CD14-positive monocyte (primary cell): ENCODE results near the gene PAOX. TPM values are rescaled to one million over a fixed set of nuclear protein-coding genes. Genes with fewer than 3 reads are reported as not detected.
A peak's percentile ranks its signal among the peaks of the same experiment; 100 is the strongest.

Experiments
- DNase-seq, 3 donors: peaks; one replicate each; pipeline ENCODE4 v3.0.0-alpha.2; 2011 to 2022
- H2AFZ ChIP-seq: 2 replicates; pipeline ENCODE4 v1.6.0; 2012; ENCODE audit warnings: mild to moderate bottlenecking, low read depth, low read length, inconsistent platforms; ENCODE audit not compliant: insufficient read depth, poor library complexity, severe bottlenecking
- H3K27ac ChIP-seq, 2 donors: 1 replicate in 1 of 2; 2 replicates in 1 of 2; pipeline ENCODE4 v1.5.1; 2012 to 2013; ENCODE audit warnings: low read length in 2 of 2, control low read depth in 1 of 2, inconsistent platforms in 1 of 2, low read depth in 1 of 2, mild to moderate bottlenecking in 1 of 2
- H3K27me3 ChIP-seq, 2 donors: one replicate each; pipeline versions ENCODE4 v1.6.0 to v1.6.1; 2011 to 2013; ENCODE audit warnings: low read length in 2 of 2; ENCODE audit not compliant: control insufficient read depth in 2 of 2, insufficient read depth in 2 of 2
- H3K36me3 ChIP-seq, 2 donors: replicated peaks in 1 of 2; 1 replicate in 1 of 2; 2 replicates in 1 of 2; pipeline versions ENCODE4 v1.5.1 to v1.6.1; 2012 to 2013; ENCODE audit warnings: low read length in 2 of 2, control low read depth in 1 of 2, inconsistent platforms in 1 of 2, mild to moderate bottlenecking in 1 of 2; ENCODE audit not compliant: insufficient read depth in 2 of 2, control insufficient read depth in 1 of 2
- H3K4me1 ChIP-seq, 2 donors: 1 replicate in 1 of 2; 2 replicates in 1 of 2; pipeline versions ENCODE4 v1.5.1 to v1.6.1; 2012 to 2013; ENCODE audit warnings: low read length in 2 of 2, control low read depth in 1 of 2, inconsistent platforms in 1 of 2, mild to moderate bottlenecking in 1 of 2, moderate library complexity in 1 of 2; ENCODE audit not compliant: insufficient read depth in 2 of 2, control insufficient read depth in 1 of 2
- H3K4me2 ChIP-seq: replicated peaks from 2 replicates; pipeline ENCODE3; 2012; ENCODE audit warnings: low read length, moderate library complexity, mild to moderate bottlenecking; ENCODE audit not compliant: poor library complexity, severe bottlenecking; ENCODE audit errors: extremely low read depth
- H3K4me3 ChIP-seq, 3 experiments: fragments of 200-600 bp in 1 of 3; sonication (generic) in 1 of 3; replicated peaks in 1 of 3; 1 replicate in 2 of 3; 2 replicates in 1 of 3; pipeline ENCODE4 v1.5.1; 2011 to 2013; ENCODE audit warnings: low read length in 3 of 3, mild to moderate bottlenecking in 3 of 3, control low read depth in 2 of 3, low read depth in 2 of 3, inconsistent platforms in 1 of 3, moderate library complexity in 1 of 3
- H3K79me2 ChIP-seq: 2 replicates; pipeline ENCODE4 v1.6.0; 2012; ENCODE audit warnings: mild to moderate bottlenecking, control low read depth, inconsistent platforms, low read length, moderate library complexity; ENCODE audit not compliant: insufficient read depth
- H3K9ac ChIP-seq: 2 replicates; pipeline ENCODE4 v1.6.0; 2017; ENCODE audit warnings: low read length, mild to moderate bottlenecking; ENCODE audit not compliant: insufficient read depth, poor library complexity, severe bottlenecking
- H3K9me3 ChIP-seq, 2 donors: replicated peaks in 1 of 2; 1 replicate in 1 of 2; 2 replicates in 1 of 2; pipeline versions ENCODE4 v1.5.1 to v1.6.1; 2012 to 2013; ENCODE audit warnings: low read length in 2 of 2, control low read depth in 1 of 2; ENCODE audit not compliant: control insufficient read depth in 1 of 2, insufficient read depth in 1 of 2
- H4K20me1 ChIP-seq: 2 replicates; pipeline ENCODE4 v1.6.0; 2012; ENCODE audit warnings: mild to moderate bottlenecking, low read length, control low read depth, moderate library complexity; ENCODE audit not compliant: insufficient read depth
- H3K27ac Mint-ChIP-seq, 7 donors: one replicate each; pipeline ENCODE4 v1.8.0; 2020; ENCODE audit warnings: mild to moderate bottlenecking in 7 of 7, mixed read lengths in 7 of 7, moderate library complexity in 6 of 7, inconsistent platforms in 2 of 7
- H3K27me3 Mint-ChIP-seq, 3 donors: one replicate each; pipeline ENCODE4 v1.8.0; 2021 to 2022; ENCODE audit warnings: low read depth in 3 of 3, mild to moderate bottlenecking in 3 of 3, mixed read lengths in 3 of 3, moderate library complexity in 3 of 3, inconsistent platforms in 1 of 3
- H3K36me3 Mint-ChIP-seq, 2 donors: one replicate each; pipeline ENCODE4 v1.8.0; 2020; ENCODE audit warnings: mixed read lengths in 2 of 2, inconsistent platforms in 1 of 2, mild to moderate bottlenecking in 1 of 2
- H3K4me1 Mint-ChIP-seq: one replicate; pipeline ENCODE4 v1.8.0; 2020; ENCODE audit warnings: mild to moderate bottlenecking, mixed read lengths
- H3K4me3 Mint-ChIP-seq, 2 donors: one replicate each; pipeline ENCODE4 v1.8.0; 2020; ENCODE audit warnings: mild to moderate bottlenecking in 2 of 2, mixed read lengths in 2 of 2, moderate library complexity in 1 of 2
- H3K9me3 Mint-ChIP-seq, 7 donors: one replicate each; pipeline ENCODE4 v1.8.0; 2020 to 2022; ENCODE audit warnings: mixed read lengths in 7 of 7, mild to moderate bottlenecking in 6 of 7, moderate library complexity in 6 of 7, inconsistent platforms in 2 of 7
- WGBS: methylation state at CpG from one replicate; pipeline ENCODE4 v1.1.5; 2013; ENCODE audit warnings: missing lambda C conversion rate; ENCODE audit not compliant: insufficient coverage; 5-methylcytosine and 5-hydroxymethylcytosine counted together
- intact Hi-C, 2 donors: fragments of 100-400 bp; cut with micrococcal nuclease; formaldehyde crosslinking; loops; one replicate each; pipeline versions ENCODE4 v1.15.0 to v1.15.1; 2023
- polyA plus RNA-seq, 3 donors: library from polyadenylated mRNA; depleted of rRNA in 1 of 3; unstranded in 2 of 3; stranded (reverse) in 1 of 3; fragments of 300-500 nt in 2 of 3; fragments of >200 nt in 1 of 3; fragmentation: Illumina TruSeq in 2 of 3; gene quantifications; 1 replicate in 2 of 3; 2 replicates in 1 of 3; pipeline ENCODE4 v1.2.3, GENCODE V29; 2012 to 2021
- TF ChIP-seq, protein P1 (sequence below): fragments of 200-600 bp; IDR thresholded peaks from one replicate; pipeline ENCODE4 v1.8.0; 2022; ENCODE audit warnings: antibody characterized with exemption, mild to moderate bottlenecking

The PAOX gene
- polyA plus RNA-seq, 3 donors, result 3.9 to 9.5 (median 9.3) TPM

DNA sequence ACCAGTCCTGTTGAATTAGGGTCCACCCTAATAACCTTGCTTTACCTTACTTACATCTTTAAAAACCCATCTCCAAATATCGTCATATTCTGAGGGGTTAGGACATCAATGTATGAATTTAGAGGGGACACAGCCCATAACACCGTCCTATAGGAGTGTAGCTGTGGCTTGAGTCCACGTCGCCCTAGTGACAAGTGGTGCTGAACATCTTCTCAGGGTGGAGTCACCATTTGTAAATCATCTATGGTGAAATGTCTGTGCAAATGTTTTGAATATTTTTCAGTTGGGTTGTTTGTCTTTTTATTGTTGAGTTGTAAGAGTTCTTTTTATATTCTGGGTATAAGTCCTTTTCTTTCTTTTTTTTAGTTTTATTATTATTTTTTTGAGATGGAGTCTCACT is 37.1 kb upstream of the PAOX start:
- 93% methylated on average over 3 of the region's 4 CpGs for WGBS
- H3K9me3 Mint-ChIP-seq, result peaks cover 0 to 5% (median 2%) of the 10 kb centered on the region in 7 donors
- DNase-seq, result no peak
- H3K4me1 Mint-ChIP-seq, result no peaks in the 10 kb centered on the region
- no peak overlapping the region for H3K27ac Mint-ChIP-seq
- no peak overlapping the region for H3K4me2 ChIP-seq
- no peak overlapping the region for H3K27ac ChIP-seq
- H3K9me3 ChIP-seq, result peaks cover 3 to 8% of the 10 kb centered on the region in 2 donors
- no peaks in the 10 kb centered on the region for H3K4me1 ChIP-seq
- no peaks in the 10 kb centered on the region for H3K79me2 ChIP-seq
- TF ChIP-seq, protein P1, sequence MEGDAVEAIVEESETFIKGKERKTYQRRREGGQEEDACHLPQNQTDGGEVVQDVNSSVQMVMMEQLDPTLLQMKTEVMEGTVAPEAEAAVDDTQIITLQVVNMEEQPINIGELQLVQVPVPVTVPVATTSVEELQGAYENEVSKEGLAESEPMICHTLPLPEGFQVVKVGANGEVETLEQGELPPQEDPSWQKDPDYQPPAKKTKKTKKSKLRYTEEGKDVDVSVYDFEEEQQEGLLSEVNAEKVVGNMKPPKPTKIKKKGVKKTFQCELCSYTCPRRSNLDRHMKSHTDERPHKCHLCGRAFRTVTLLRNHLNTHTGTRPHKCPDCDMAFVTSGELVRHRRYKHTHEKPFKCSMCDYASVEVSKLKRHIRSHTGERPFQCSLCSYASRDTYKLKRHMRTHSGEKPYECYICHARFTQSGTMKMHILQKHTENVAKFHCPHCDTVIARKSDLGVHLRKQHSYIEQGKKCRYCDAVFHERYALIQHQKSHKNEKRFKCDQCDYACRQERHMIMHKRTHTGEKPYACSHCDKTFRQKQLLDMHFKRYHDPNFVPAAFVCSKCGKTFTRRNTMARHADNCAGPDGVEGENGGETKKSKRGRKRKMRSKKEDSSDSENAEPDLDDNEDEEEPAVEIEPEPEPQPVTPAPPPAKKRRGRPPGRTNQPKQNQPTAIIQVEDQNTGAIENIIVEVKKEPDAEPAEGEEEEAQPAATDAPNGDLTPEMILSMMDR, result no peak
- peak overlapping the region in 1 of 2 donors; percentile 46 for H3K4me3 Mint-ChIP-seq
- H3K9ac ChIP-seq, result no peak overlapping the region
- no peaks in the 10 kb centered on the region for H3K36me3 ChIP-seq
- no peak overlapping the region for H3K4me3 ChIP-seq
- H3K27me3 ChIP-seq, result peaks cover 1 to 34% of the 10 kb centered on the region in 2 donors
- no peaks in the 10 kb centered on the region for H3K36me3 Mint-ChIP-seq
- intact Hi-C loops, result no loop called here
- H4K20me1 ChIP-seq, result no peaks in the 10 kb centered on the region
- no peak overlapping the region for H2AFZ ChIP-seq
- H3K27me3 Mint-ChIP-seq, result peaks cover 25 to 39% (median 28%) of the 10 kb centered on the region in 3 donors

DNA sequence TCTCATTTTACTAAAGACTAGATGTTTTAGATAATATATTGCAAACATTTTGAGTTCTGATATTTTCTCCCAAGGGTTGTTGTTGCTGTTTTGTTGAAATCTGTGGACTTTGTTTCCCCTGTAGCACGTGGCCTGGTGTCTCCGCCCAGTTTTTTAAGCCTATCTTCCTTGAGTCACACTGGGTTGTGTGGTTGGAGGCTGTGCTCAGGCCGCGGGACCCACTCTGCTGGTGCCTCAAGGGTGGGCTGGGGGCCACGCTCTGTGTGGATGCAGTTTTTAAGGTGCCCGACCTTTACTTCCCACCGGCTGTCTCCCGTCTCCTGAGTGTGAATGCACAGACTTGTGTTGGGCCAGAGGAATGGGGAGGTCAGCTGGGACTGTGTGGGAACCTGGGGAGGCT is 36.1 kb upstream of the PAOX start:
- H3K36me3 ChIP-seq, result no peaks in the 10 kb centered on the region
- H3K4me1 Mint-ChIP-seq, result no peaks in the 10 kb centered on the region
- H3K4me3 Mint-ChIP-seq, result peak overlapping the region in 1 of 2 donors; percentile 33
- H3K4me3 ChIP-seq, result no peak overlapping the region
- no peaks in the 10 kb centered on the region for H3K4me1 ChIP-seq
- WGBS, result 83% methylated on average over 6 of the region's 8 CpGs
- no peak for DNase-seq
- H3K27ac Mint-ChIP-seq, result no peak overlapping the region
- H4K20me1 ChIP-seq, result no peaks in the 10 kb centered on the region
- TF ChIP-seq, protein P1, result no peak
- H3K9ac ChIP-seq, result no peak overlapping the region
- H3K9me3 ChIP-seq, result peaks cover 0 to 3% of the 10 kb centered on the region in 2 donors
- H3K4me2 ChIP-seq, result no peak overlapping the region
- H2AFZ ChIP-seq, result no peak overlapping the region
- H3K9me3 Mint-ChIP-seq, result peaks cover 0 to 5% (median 2%) of the 10 kb centered on the region in 7 donors
- no peak overlapping the region for H3K27ac ChIP-seq
- H3K27me3 ChIP-seq, result peaks cover 0 to 24% of the 10 kb centered on the region in 2 donors
- no peaks in the 10 kb centered on the region for H3K36me3 Mint-ChIP-seq
- peaks cover 26 to 47% (median 32%) of the 10 kb centered on the region in 3 donors for H3K27me3 Mint-ChIP-seq
- H3K79me2 ChIP-seq, result no peaks in the 10 kb centered on the region
- intact Hi-C loops, result no loop called here
